KOPT-K1 (cell line): ENCODE measurements around the gene RHOBTB3.

Experiments
- H3K27ac ChIP-seq: fragments of 200-600 bp; sonication (generic); 2 replicates; pipeline ENCODE4 v1.5.1; 2016; ENCODE audit warnings: antibody characterized with exemption, mild to moderate bottlenecking, low read depth, low read length; ENCODE audit not compliant: poor library complexity, severe bottlenecking
- H3K36me3 ChIP-seq: fragments of 200-600 bp; sonication (generic); 2 replicates; pipeline ENCODE4 v1.5.1; 2017; ENCODE audit warnings: antibody characterized with exemption, mild to moderate bottlenecking, low read length, moderate library complexity; ENCODE audit not compliant: insufficient read depth
- H3K9me3 ChIP-seq: fragments of 200-600 bp; sonication (generic); 2 replicates; pipeline ENCODE4 v1.5.1; 2017; ENCODE audit warnings: antibody characterized with exemption, low read length, mild to moderate bottlenecking; ENCODE audit not compliant: insufficient read depth, poor library complexity, severe bottlenecking

Gene RHOBTB3

DNA sequence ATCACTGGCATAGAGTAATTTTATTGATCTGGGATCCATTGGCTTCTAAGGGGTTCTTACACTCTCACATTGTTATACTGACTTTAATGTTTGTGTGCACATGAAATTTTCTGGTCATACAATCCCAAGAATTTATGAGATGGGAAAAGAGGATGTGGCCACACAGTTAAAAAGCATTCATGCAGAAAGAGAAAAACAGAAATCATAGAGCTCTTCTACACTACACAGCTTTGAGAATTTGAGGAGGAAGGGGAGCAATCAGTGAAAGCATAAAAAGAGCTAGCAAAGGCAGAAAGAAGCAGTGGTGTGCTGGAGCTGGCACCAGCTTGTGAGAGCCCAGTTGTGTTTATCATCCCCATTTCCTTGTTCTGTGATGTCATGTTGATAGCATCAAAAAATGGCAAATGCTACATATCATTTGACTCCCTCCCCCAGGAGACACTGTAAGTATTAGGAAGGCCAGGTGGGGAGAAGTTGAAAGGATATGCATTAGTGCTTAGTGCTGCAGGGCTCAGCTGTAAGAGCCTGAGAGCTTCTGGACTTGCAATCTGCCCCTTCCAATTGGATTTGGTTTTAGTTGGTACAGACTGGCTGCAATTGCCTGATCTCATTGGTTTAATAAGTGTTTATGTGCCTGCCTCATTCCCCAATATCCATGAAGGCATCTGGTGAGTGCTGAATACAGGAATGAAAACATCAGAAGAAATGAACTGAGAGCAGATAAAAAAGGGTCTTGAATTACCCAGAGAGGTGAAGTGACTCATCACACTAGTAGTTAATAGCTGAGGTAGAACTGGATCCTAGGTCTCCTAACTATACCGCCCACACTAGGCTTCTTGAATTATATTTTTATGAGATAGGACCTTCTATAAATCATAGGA lies 30.9 kb downstream of the RHOBTB3 start:
- Histone ChIP-seq H3K36me3 (no peaks in the 10 kb centered on the region), H3K9me3 (no peaks in the 10 kb centered on the region), H3K27ac (no peak overlapping the region)

DNA sequence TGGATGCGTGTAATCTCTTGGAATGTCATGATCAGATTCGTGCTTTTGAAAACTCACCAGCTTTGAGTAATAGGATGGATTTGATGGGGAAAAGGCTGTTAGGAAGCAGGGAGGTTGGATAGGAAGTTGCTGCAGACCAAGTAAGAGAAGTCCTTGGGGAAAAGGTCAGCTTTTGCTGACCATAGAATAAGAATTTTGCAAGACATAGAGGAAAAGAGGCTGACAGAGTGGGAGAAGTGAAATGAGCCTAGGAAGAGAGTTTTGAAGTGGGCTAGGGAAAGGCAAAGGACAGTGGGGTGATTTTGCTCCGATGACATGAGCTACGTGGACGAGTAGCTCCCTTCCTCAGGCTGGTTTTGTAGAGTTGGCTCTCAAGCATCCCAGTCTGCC lies 31.5 kb downstream of the RHOBTB3 start:
- Histone ChIP-seq H3K36me3 (no peaks in the 10 kb centered on the region), H3K27ac (no peak overlapping the region), H3K9me3 (no peaks in the 10 kb centered on the region)

- Histone ChIP-seq H3K9me3 (no peaks in the 10 kb centered on the region), H3K36me3 (no peaks in the 10 kb centered on the region), H3K27ac (no peak overlapping the region)
Observed at GRCh38 chr5:95763941-95764340, 32.8 kb downstream of the RHOBTB3 start.

DNA sequence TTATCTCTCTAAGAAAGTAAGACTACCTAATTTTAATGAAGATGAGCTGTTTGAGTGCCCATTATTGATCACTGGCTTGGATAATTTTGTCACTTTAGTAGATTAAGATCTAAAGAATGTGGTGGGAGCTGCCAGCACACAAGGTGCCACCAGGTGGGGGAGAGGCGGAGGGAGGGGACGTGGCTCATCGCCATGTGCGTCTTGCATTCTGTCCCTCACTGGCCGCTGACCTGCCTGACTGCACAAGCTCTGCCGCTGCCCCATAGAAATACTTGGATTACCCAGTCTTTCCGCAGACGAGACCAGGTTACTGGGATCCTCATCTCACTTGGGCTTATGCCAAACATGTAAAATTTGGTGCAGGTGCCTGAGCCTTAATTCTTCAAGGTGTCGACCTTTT lies 37.6 kb downstream of the RHOBTB3 start:
- Histone ChIP-seq H3K9me3 (no peaks in the 10 kb centered on the region), H3K36me3 (no peaks in the 10 kb centered on the region), H3K27ac (no peak overlapping the region)

GRCh38 chr5:95770830-95771708 lies 39.9 kb downstream of the RHOBTB3 start:
- H3K9me3 ChIP-seq, result no peaks in the 10 kb centered on the region
- no peaks in the 10 kb centered on the region for H3K36me3 ChIP-seq
- H3K27ac ChIP-seq, result no peak overlapping the region

GRCh38 chr5:95771892-95772291 lies 40.8 kb downstream of the RHOBTB3 start:
- H3K9me3 ChIP-seq, result no peaks in the 10 kb centered on the region
- no peaks in the 10 kb centered on the region for H3K36me3 ChIP-seq
- no peak overlapping the region for H3K27ac ChIP-seq

DNA sequence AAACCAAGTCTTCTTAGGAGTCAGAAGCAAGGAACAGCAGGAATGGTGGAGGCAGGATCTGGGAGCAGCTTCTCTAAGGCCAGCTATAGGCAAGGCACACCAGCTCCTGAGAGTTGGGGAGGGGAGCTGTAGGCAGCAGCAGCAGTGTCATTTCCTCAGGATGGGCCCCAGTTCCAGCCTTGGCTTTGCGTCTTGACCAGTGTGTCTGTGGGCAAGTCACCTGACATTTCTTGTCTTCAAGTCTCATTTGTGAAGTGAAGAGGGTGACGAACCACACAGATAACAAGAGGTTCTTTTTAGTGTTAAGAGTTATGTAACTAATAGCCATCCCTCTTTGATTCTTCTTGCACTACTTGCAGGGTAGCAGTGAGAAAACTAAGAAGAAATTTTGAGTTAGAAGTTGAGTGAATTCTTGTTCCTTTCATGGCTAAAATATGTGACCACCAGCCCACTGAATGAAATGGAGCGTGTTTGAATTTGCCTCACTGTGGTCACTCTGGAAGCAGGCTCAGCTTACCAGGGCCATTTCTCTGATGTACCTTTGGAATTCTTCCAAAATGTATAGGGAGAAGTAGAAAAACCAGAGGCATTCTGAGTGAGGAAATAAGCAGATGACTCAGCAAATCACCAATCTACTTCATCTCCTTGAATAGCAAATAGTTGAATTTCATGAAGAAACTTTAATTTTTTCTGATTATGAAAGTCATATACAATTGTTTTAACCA lies 42.4 kb downstream of the RHOBTB3 start:
- no peaks in the 10 kb centered on the region for H3K36me3 ChIP-seq
- no peak overlapping the region for H3K27ac ChIP-seq
- H3K9me3 ChIP-seq, result no peaks in the 10 kb centered on the region

GRCh38 chr5:95777441-95777840 lies 46.3 kb downstream of the RHOBTB3 start:
- no peaks in the 10 kb centered on the region for H3K36me3 ChIP-seq
- no peaks in the 10 kb centered on the region for H3K9me3 ChIP-seq
- H3K27ac ChIP-seq, result no peak overlapping the region

DNA sequence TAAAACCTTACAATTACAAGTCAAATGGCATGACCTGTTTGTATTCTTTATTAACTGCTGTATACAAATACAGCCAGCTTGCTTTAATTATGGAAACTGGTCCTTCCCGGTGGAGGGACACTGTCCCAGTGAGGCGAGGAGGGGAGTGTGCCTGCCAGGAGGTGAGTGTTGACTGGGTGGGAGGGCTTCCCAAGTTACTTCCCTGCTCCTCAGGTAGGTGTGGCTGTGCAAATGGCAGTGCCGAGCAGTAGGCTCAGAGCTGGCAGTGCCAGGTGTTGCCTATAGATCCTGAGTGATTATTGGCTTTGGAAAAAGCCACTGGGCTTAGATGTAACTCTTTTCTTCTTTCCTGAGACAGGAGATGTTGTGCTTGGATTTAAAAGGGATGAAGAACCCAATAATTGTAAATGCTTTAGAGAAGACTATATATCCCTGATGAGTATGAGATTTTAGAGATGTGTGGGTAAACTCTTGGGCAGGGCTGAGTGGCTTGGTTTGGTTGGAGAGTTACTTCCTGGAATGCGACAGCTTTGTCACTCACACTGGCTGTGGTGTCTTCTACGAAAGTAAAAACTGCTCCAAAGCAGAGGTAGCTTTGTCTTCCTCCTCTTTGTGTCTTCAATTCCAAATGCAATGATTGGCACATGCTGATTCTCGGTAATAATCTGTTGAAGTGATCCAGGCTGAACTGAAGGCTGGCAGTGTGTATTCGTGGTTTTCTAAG lies 47.7 kb downstream of the RHOBTB3 start:
- H3K36me3 ChIP-seq, result no peaks in the 10 kb centered on the region
- H3K27ac ChIP-seq, result no peak overlapping the region
- no peaks in the 10 kb centered on the region for H3K9me3 ChIP-seq

DNA sequence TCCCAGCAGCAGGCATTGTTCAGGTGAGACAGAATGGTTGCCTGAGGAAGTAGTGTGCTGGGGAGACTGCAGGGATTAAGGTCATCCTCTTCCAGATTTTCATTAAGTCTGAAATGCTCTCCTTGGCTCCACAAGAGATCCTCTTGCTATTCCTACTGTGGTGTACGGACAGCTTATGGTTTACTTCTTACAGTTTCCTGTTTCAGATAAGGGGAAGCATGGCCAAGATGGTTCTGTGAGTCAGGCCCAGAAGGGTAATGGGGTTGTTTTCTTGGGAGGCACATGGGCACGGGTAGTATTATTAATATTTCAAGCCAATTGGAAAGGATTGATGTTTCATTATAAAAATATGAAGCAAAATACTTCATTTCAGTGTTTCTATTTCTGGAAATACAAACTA lies 48.5 kb downstream of the RHOBTB3 start:
- Histone ChIP-seq H3K36me3 (no peaks in the 10 kb centered on the region), H3K27ac (no peak overlapping the region), H3K9me3 (no peaks in the 10 kb centered on the region)

DNA sequence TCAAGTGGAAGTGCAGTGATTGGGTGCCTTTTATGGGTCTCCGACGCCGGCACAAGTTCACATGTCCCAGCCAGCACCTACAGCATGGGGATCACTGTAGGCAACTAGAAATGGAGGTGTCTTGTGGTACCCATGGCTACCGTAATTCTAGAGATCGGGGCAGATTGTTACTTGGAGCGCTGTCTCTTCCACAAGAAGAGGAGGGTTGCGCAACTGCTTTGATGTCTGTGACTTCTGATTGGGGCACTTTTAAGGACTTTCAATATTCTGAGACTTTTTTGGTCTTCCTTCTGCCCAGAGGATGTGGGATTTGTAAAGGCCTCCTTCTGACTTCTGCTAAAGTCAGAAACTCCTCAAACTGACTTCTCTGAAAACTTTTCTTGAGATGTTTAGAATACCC lies 49.5 kb downstream of the RHOBTB3 start:
- Histone ChIP-seq H3K36me3 (no peaks in the 10 kb centered on the region), H3K27ac (no peak overlapping the region), H3K9me3 (no peaks in the 10 kb centered on the region)

GRCh38 chr5:95781101-95781583 lies 50.0 kb downstream of the RHOBTB3 start:
- H3K9me3 ChIP-seq, result no peaks in the 10 kb centered on the region
- no peaks in the 10 kb centered on the region for H3K36me3 ChIP-seq
- H3K27ac ChIP-seq, result no peak overlapping the region

DNA sequence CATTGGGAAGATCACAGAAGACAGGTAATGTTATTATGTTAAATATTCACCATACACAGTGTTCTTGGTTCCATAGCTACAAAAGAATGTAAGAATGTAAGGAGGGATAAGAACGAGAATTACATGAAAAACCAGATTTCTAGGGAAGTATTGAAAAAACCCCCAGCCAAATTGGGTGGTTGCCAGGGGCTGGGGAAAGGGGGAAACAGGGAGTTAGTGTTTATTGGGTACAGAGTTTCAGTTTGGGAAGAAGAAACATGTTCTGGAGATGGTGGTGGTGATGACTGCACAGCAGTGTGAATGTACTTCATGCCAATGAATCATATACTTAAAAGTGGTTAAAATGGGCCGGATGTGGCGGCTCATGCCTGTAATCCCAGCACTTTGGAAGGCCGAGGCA lies 51.0 kb downstream of the RHOBTB3 start:
- no peaks in the 10 kb centered on the region for H3K36me3 ChIP-seq
- no peak overlapping the region for H3K27ac ChIP-seq
- no peaks in the 10 kb centered on the region for H3K9me3 ChIP-seq

DNA sequence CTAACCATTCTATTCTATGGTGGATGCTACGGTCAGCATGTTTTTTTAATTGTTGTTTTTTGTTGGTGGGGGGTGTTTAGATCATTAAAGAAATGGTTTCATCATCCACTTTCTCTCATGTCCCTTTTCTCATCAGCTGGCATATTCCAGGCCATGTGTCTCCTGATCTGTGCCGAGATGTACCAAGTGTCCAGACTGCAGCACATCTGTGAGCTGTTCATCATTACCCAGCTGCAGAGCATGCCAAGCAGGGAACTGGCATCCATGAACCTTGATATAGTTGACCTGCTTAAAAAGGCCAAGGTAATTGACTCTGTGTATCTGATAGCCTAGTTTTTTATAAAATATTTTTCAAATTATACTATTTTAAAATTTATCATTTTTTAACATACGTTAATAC lies 52.5 kb downstream of the RHOBTB3 start:
- Histone ChIP-seq H3K36me3 (no peaks in the 10 kb centered on the region), H3K27ac (no peak overlapping the region), H3K9me3 (no peaks in the 10 kb centered on the region)
